Prostate gland (tissue), 2 donors: ENCODE results near the gene MRPL16. TPM values are rescaled to one million over a fixed set of nuclear protein-coding genes. Genes with fewer than 3 reads are reported as not detected.

Experiments used
- DNase-seq: peaks from one replicate; pipeline ENCODE4 v3.0.0-alpha.2; 2019; ENCODE audit warnings: low spot score
- H3K27ac ChIP-seq, 2 donors: fragments of 200-600 bp; sonication (generic); 2 replicates each; pipeline ENCODE4 v1.5.1; 2017 to 2019
- H3K27me3 ChIP-seq: fragments of 200-600 bp; sonication (generic); replicated peaks from 2 replicates; pipeline ENCODE4 v1.5.1; 2019; ENCODE audit not compliant: insufficient read depth
- H3K36me3 ChIP-seq, 2 donors: fragments of 200-600 bp; sonication (generic); 1 replicate in 1 of 2; 2 replicates in 1 of 2; pipeline versions ENCODE4 v1.5.1 to v1.8.1; 2017 to 2019
- H3K4me1 ChIP-seq: fragments of 200-600 bp; sonication (generic); replicated peaks from 2 replicates; pipeline ENCODE4 v1.5.1; 2019
- H3K4me3 ChIP-seq, 2 donors: fragments of 200-600 bp; sonication (generic); 2 replicates each; pipeline ENCODE4 v1.5.1; 2017 to 2019
- H3K9me3 ChIP-seq: fragments of 200-600 bp; sonication (generic); 2 replicates; pipeline ENCODE4 v1.5.1; 2017
- POLR2A ChIP-seq: fragments of 450-650 bp; IDR thresholded peaks from one replicate; pipeline ENCODE4 v1.6.1; 2016; ENCODE audit warnings: antibody characterized with exemption, mild to moderate bottlenecking
- POLR2AphosphoS5 ChIP-seq: sonication (generic); formaldehyde crosslinking; IDR thresholded peaks from one replicate; pipeline ENCODE4 v1.6.1; 2017; ENCODE audit warnings: antibody characterized with exemption
- WGBS: methylation state at CpG from one replicate; pipeline ENCODE4 v1.1.5; 2018; 5-methylcytosine and 5-hydroxymethylcytosine counted together
- intact Hi-C: fragments of 100-400 bp; cut with DNase I; formaldehyde crosslinking; loops from one replicate; pipeline ENCODE4 v1.14.2; 2022
- total RNA-seq, 2 donors: library from RNA; depleted of rRNA; stranded (reverse); fragments of >200 nt; gene quantifications; one replicate each; pipeline ENCODE4 v1.1.0, GENCODE V29; 2016
- TF ChIP-seq, protein P1 (sequence below), 4 experiments: fragments of 200-600 bp in 2 of 4; fragments of 450-650 bp in 2 of 4; sonication (generic) in 2 of 4; IDR thresholded peaks; 1 replicate in 3 of 4; 2 replicates in 1 of 4; pipeline ENCODE4 v1.5.1; 2016 to 2019; ENCODE audit warnings: antibody characterized with exemption in 4 of 4, mild to moderate bottlenecking in 2 of 4, moderate library complexity in 2 of 4

The MRPL16 gene
- total RNA-seq, 2 donors from 2014 or later, result 38.3 to 97.6 TPM

DNA sequence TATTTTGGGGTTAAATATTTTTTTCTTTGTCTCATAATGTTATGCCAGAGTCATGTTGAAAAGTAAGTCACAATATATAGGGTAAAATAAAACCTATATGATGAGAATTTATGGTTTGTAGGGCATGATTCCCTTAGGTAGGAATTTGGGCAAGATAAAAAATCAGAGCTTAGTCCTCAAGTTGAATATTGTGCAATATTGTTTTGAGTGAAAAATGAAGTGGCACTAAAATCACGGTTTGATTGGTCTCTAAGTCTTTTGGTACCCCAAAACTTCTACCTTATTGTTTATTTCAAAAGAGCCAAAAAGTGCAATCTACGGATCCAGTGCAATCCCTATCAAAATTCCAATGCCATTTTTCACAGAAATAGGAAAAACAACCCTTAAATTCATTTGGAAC, 1.6 kb upstream of the MRPL16 start:
- intact Hi-C loops, result no loop called here
- no peak overlapping the region for H3K4me3 ChIP-seq

DNA sequence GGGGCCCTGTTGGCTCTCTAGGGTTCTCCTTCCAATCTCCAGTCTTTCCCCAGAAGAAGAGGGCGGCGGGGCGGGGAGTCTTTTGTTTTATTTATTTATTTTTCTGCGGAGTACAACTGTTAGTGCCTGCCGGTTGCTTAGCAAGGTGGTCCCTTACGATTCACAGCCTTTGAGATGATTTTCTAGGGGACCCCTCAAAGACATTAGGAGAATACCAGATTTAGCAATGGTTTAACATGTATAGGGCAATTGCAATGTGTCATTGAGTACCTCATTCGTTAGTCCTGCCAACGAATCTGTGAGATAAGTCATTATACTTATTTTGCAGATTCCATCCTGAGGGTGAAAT, 307 bp upstream of the MRPL16 start:
- Histone ChIP-seq H3K36me3 (no peaks in the 10 kb centered on the region), H3K27ac (peak overlapping the region; percentile 78 to 79), H3K4me3 (peak overlapping the region; percentile 79 to 93), H3K4me1 (no peaks in the 10 kb centered on the region), H3K9me3 (no peaks in the 10 kb centered on the region), H3K27me3 (no peaks in the 10 kb centered on the region)
- TF ChIP-seq, protein P1, sequence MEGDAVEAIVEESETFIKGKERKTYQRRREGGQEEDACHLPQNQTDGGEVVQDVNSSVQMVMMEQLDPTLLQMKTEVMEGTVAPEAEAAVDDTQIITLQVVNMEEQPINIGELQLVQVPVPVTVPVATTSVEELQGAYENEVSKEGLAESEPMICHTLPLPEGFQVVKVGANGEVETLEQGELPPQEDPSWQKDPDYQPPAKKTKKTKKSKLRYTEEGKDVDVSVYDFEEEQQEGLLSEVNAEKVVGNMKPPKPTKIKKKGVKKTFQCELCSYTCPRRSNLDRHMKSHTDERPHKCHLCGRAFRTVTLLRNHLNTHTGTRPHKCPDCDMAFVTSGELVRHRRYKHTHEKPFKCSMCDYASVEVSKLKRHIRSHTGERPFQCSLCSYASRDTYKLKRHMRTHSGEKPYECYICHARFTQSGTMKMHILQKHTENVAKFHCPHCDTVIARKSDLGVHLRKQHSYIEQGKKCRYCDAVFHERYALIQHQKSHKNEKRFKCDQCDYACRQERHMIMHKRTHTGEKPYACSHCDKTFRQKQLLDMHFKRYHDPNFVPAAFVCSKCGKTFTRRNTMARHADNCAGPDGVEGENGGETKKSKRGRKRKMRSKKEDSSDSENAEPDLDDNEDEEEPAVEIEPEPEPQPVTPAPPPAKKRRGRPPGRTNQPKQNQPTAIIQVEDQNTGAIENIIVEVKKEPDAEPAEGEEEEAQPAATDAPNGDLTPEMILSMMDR (IDR thresholded peaks at IDR 0.05), result no peak
- TF ChIP-seq POLR2A (no peak), POLR2AphosphoS5 (no peak)
- WGBS, result 8% methylated on average over 8 of the region's 8 CpGs
- no peak for DNase-seq
- intact Hi-C loops, result loop anchor here (2.0 kb wide), 1 partner anchor 56 kb away; the partner anchor contains the start of gene STX3

More for the DNA sequence above, 1.6 kb upstream of the MRPL16 start:
- 89% methylated on average over 2 of the region's 2 CpGs for WGBS
- Histone ChIP-seq H3K36me3 (no peaks in the 10 kb centered on the region), H3K27ac (no peak overlapping the region), H3K9me3 (no peaks in the 10 kb centered on the region), H3K4me1 (no peaks in the 10 kb centered on the region), H3K27me3 (no peaks in the 10 kb centered on the region)
- TF ChIP-seq, protein P1 (IDR thresholded peaks at IDR 0.05), result no peak
- no peak for DNase-seq

DNA sequence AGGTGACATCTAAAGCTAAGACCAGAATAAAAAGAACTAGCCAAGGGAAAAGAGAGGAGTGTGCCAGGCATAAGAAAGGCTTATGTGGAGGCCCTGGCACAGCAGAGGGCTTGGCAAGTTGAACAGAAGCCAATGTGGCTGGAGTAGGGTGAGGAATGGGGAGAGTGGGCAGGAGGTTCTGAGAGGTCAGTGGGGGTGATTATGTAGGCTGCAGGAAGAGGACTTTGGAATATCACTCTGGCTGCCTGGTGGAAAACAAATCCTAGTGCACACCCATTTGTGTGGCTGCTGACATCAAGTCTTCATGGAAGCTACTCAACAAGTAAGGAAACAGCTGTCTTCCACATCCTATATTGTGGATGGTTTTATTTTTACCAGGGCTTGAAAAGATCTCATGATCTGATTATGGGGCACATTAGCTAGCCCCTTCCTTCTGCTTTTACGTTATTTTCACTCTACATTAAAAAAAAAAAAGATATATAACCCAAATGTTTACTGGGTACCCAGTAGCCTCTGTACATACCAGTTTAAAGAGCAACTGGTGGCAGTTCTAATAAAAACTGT, 3.4 kb downstream of the MRPL16 start:
- H3K27me3 ChIP-seq, result no peaks in the 10 kb centered on the region
- no peak overlapping the region for H3K4me3 ChIP-seq
- no peak overlapping the region for H3K27ac ChIP-seq
- H3K4me1 ChIP-seq, result no peaks in the 10 kb centered on the region
- intact Hi-C loops, result loop anchor here (10.0 kb wide), 1 partner anchor 142 kb away; the partner anchor contains the start of gene PATL1
- no peak for DNase-seq
- no peaks in the 10 kb centered on the region for H3K9me3 ChIP-seq
- WGBS, result 71% methylated on average over 1 of the region's 1 CpG
- no peak for TF ChIP-seq POLR2AphosphoS5
- TF ChIP-seq, protein P1 (IDR thresholded peaks at IDR 0.05), result no peak
- no peak for TF ChIP-seq POLR2A
- H3K36me3 ChIP-seq, result no peaks in the 10 kb centered on the region

DNA sequence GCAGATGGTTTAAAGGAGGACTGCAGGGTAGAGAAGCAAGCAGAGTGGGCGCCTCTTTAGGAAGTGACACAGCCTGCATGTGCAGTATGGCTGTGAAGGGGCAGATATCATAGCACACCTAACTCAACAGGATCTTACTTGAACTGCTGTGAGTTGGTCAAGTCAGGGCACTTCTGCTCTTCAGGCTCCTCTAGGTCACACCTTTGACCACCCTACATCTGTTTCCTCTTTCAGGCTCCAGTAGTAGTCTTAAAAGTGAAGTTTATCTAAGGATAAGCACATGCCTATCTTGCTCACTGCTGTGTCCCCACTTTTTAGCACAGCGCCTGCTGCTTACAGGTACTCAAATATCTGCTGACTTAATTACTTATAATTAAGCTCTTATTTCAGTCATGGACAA, 6.5 kb downstream of the MRPL16 start:
- intact Hi-C loops, result loop anchor here (10.0 kb wide), 1 partner anchor 139 kb away; the partner anchor contains the start of gene PATL1
- H3K36me3 ChIP-seq, result no peaks in the 10 kb centered on the region
- TF ChIP-seq, protein P1 (IDR thresholded peaks at IDR 0.05), result no peak
- TF ChIP-seq POLR2A (no peak), POLR2AphosphoS5 (no peak)
- no peak for DNase-seq
- no peak overlapping the region for H3K27ac ChIP-seq
- WGBS, result 96% methylated on average over 2 of the region's 2 CpGs
- no peaks in the 10 kb centered on the region for H3K4me1 ChIP-seq
- H3K4me3 ChIP-seq, result no peak overlapping the region
- no peaks in the 10 kb centered on the region for H3K27me3 ChIP-seq
- no peaks in the 10 kb centered on the region for H3K9me3 ChIP-seq

DNA sequence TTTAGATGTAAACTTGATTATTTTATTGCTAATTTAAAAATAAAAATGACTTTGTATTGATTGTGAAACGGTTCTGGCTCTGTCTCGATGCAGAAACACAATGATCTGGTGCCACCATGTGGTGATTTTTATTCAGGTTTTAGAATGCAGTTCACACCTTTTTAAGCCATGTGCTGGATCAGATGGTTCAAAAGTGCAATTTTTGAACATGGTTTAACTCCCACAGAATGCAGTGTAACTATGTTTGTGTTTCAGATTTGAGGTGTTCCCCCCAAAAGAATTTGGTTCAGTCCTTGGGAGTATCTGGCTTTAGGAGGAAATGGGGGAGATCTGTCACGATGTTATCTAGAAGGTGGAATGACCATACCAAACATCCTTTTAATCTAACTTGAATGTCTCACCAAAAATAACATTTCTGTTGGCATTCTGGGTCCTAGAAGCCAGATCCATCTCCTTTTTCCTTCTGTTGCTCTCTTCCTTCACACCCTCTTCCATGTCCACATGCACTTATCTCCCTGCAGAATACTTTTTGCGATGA, 7.9 kb downstream of the MRPL16 start:
- Histone ChIP-seq H3K27me3 (no peaks in the 10 kb centered on the region), H3K4me1 (no peaks in the 10 kb centered on the region), H3K9me3 (no peaks in the 10 kb centered on the region), H3K36me3 (no peaks in the 10 kb centered on the region), H3K27ac (no peak overlapping the region), H3K4me3 (no peak overlapping the region)
- intact Hi-C loops, result loop anchor here (2.0 to 10.0 kb wide), 2 partner anchors 48 to 138 kb away; partner anchors contain the start of genes PATL1 and STX3
- peak; percentile 47 for DNase-seq
- no peak for TF ChIP-seq POLR2A
- TF ChIP-seq, protein P1 (IDR thresholded peaks at IDR 0.05), result peak in 3 of 4 experiments; percentile 74 to 81 (median 80)
- TF ChIP-seq POLR2AphosphoS5, result peak; percentile 78
- WGBS, result 47% methylated on average over 4 of the region's 4 CpGs
